Measurements from ENCODE around the gene VTI1A. TPM values are rescaled to one million over a fixed set of nuclear protein-coding genes. Genes with fewer than 3 reads are reported as not detected.
"Not testable (repeated sequence)": the region's sequence is repeated elsewhere in the genome, so short reads cannot be mapped to it uniquely, and the experiment has no call there.

Gene VTI1A
- total RNA-seq, 2 donors from 2014 or later = 34.1 to 38.6 TPM

DNA sequence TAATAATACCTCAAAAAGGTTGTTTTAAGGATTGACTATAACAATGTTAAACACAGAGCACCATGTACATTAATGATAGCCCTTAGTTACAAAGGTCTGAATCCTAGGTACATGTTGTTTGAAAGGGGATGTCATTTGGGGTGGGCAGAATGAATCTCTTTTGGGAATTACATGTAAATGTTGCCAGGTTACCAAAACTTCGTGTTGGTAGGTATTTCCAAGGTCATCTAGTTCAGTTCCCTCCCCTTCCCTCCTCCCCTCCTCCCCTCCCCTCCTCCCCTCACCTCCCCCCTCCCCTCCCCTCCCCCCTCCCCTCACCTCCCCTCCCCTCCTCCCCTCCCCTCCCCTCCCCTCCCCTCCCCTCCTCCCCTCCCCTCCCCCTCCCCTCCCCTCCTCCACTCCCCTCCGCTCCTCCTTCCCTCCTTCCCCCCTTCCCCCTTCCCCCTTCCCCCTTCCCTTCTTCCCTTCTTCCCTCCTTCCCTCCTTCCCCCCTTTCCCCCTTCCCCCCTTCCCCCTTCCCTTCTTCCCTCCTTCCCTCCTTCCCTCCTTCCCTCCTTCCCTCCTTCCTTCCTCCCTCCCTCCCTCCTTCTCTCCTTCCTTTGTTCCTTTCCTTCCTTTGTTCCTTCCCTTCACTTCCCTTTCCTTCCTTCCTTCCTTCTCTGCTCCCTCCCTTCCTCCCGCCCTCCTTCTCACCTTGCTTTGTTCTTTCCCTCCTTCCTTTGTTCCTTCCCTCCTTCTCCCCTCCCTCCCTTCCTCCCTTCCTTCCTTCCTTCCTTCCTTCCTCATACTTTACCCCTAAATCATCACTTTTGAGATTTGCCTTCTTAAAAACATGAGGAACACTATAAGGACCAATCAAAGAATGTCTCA lies 8.1 kb downstream of the VTI1A start:
- H3K36me3 ChIP-seq = no peaks in the 10 kb centered on the region
- H3K9me3 ChIP-seq = no peaks in the 10 kb centered on the region
- no peak for DNase-seq
- intact Hi-C loops (cut with DNase I) = no loop called here
- no peak overlapping the region for H3K4me3 ChIP-seq
- no peak overlapping the region for H3K27ac ChIP-seq
- H3K27me3 ChIP-seq = no peaks in the 10 kb centered on the region
- TF ChIP-seq, protein P1, sequence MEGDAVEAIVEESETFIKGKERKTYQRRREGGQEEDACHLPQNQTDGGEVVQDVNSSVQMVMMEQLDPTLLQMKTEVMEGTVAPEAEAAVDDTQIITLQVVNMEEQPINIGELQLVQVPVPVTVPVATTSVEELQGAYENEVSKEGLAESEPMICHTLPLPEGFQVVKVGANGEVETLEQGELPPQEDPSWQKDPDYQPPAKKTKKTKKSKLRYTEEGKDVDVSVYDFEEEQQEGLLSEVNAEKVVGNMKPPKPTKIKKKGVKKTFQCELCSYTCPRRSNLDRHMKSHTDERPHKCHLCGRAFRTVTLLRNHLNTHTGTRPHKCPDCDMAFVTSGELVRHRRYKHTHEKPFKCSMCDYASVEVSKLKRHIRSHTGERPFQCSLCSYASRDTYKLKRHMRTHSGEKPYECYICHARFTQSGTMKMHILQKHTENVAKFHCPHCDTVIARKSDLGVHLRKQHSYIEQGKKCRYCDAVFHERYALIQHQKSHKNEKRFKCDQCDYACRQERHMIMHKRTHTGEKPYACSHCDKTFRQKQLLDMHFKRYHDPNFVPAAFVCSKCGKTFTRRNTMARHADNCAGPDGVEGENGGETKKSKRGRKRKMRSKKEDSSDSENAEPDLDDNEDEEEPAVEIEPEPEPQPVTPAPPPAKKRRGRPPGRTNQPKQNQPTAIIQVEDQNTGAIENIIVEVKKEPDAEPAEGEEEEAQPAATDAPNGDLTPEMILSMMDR (IDR thresholded peaks at IDR 0.05) = no peak
- no peaks in the 10 kb centered on the region for H3K4me1 ChIP-seq
- no peak overlapping the region for H3K9ac ChIP-seq (ENCODE audit: low read depth in 2 of 2, low read length in 2 of 2)

DNA sequence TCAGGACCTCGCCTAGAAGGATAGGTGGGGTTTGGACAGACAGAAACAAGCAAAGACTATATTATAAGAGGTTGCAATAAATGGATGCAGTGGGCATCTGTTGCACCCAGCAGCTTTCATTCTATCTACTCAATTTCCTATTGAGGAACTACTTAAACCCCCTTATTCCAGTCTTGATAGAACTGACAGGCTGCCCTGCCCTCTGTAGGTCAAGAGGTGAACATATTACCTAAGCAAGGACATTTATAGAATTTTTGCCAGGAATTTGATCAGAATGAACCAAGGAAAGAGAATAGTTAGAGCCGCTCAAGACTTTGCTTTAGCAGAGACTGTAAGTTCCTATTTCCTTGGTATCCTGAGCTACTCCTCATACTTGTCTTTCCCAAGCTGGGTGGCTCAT lies 9.5 kb downstream of the VTI1A start:
- intact Hi-C loops (cut with DNase I) = no loop called here
- no peak overlapping the region for H3K27ac ChIP-seq
- DNase-seq = no peak
- H3K4me1 ChIP-seq = no peaks in the 10 kb centered on the region
- no peaks in the 10 kb centered on the region for H3K27me3 ChIP-seq
- H3K36me3 ChIP-seq = no peaks in the 10 kb centered on the region
- no peaks in the 10 kb centered on the region for H3K9me3 ChIP-seq
- no peak overlapping the region for H3K4me3 ChIP-seq
- no peak overlapping the region for H3K9ac ChIP-seq (ENCODE audit: low read depth in 2 of 2, low read length in 2 of 2)
- TF ChIP-seq, protein P1 (IDR thresholded peaks at IDR 0.05) = no peak

DNA sequence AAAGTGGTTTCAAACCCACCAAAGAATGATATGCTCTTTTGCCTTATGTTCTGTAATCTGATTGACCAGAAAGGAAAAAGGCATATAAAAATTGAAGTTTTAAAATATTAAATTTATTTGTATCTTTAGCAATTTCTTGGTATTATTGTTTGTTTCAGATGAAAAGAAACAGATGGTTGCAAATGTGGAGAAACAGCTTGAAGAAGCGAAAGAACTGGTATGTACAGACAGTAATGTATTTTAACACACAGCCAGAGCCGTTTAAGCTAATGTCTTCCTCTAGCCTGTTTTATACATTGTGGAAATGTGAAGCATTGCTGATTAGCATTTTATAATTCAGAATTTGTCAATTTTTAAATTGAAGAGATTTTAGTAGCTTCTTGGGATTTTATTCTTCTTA lies 13.4 kb downstream of the VTI1A start:
- no peaks in the 10 kb centered on the region for H3K9me3 ChIP-seq
- intact Hi-C loops (cut with DNase I) = no loop called here
- H3K27ac ChIP-seq = no peak overlapping the region
- no peak overlapping the region for H3K9ac ChIP-seq (ENCODE audit: low read depth in 2 of 2, low read length in 2 of 2)
- no peak overlapping the region for H3K4me3 ChIP-seq
- H3K27me3 ChIP-seq = no peaks in the 10 kb centered on the region
- no peaks in the 10 kb centered on the region for H3K4me1 ChIP-seq
- no peak for DNase-seq
- no peaks in the 10 kb centered on the region for H3K36me3 ChIP-seq
- TF ChIP-seq, protein P1 (IDR thresholded peaks at IDR 0.05) = no peak

DNA sequence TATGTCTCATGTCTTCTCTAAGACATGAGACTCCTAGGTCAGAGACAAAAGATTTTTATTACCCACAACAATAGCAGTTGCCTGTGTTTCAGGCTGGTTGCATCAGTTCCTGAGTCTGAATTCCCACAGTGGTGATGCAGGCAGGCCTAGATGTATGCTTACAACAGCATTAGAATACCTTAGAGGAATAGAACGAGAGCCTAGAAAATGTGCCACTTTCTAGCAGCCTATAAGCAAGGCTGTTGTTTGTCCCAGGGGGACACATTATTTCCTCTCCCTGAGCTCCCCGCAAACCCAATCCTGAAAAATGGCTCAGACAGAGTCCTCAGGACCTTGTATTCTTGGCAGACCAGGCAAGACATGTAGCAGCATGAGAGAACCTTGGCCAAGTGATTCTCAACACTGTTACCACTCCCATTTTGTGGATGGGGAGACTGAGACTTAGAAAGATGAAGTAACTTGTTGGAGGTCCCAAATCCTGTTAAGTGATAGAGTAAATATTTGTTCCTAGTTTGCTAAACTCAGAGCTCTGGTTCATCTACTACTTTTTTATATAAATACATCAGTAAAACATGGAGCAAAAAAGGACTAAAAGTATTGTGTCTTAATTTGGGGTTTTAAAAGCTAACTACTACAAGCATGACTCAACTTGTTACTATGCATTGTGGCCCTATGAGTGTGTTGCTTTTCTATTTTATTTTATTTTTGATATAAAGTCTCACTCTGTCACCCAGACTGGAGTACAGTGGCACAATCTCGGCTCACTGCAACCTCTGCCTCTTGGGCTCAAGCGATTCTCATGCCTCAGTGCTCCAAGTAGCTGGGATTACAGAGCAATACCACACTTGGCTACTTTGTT lies 14.2 kb downstream of the VTI1A start:
- Histone ChIP-seq H3K27me3 (no peaks in the 10 kb centered on the region), H3K4me1 (no peaks in the 10 kb centered on the region), H3K27ac (no peak overlapping the region), H3K9ac (ENCODE audit: low read depth in 2 of 2, low read length in 2 of 2) (no peak overlapping the region), H3K9me3 (no peaks in the 10 kb centered on the region), H3K36me3 (no peaks in the 10 kb centered on the region), H3K4me3 (no peak overlapping the region)
- intact Hi-C loops (cut with DNase I) = no loop called here
- TF ChIP-seq, protein P1 (IDR thresholded peaks at IDR 0.05) = no peak
- DNase-seq = no peak

DNA sequence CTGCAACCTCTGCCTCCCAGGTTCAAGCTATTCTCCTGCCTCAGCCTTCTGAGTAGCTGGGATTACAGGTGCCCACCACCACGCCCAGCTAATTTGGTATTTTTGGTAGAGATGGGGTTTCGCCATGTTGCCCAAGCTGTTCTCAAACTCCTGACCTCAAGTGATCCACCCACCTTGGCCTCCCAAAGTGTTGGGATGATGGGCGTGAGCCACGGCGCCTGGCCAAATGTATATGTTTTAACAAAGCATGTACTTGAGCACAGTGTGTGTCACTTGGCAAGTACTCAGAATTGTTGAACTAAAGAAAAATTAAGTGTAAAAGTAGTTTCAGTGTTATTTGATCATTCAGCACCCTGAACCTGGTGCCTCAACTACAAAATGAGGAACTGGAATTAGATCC lies 17.1 kb downstream of the VTI1A start:
- H3K9ac ChIP-seq (ENCODE audit: low read depth in 2 of 2, low read length in 2 of 2); H3K9me3 ChIP-seq; H3K36me3 ChIP-seq; H3K4me1 ChIP-seq; DNase-seq; H3K4me3 ChIP-seq; H3K27me3 ChIP-seq; H3K27ac ChIP-seq; intact Hi-C loops (cut with DNase I): not testable (repeated sequence)
